ENCODE data around the gene FUT8. TPM values are rescaled to one million over a fixed set of nuclear protein-coding genes. Genes with fewer than 3 reads are reported as not detected.

FUT8 gene
- total and polyA plus RNA-seq, 5 experiments from 2014 or later = 10.0 to 51.2 (median 15.2) TPM

GRCh38 chr14:65780566-65780965 lies 368.0 kb downstream of the FUT8 start:
- Mint-ChIP-seq H3K27ac (no peak overlapping the region), H3K36me3 (no peaks in the 10 kb centered on the region), H3K4me1 (peaks cover 0 to 5% (median 0%) of the 10 kb centered on the region in 4 donors), H3K27me3 (peaks cover 0 to 15% (median 0%) of the 10 kb centered on the region in 5 donors), H3K4me3 (no peak overlapping the region), H3K9me3 (no peaks in the 10 kb centered on the region)
- ATAC-seq (no peak), DNase-seq (no peak)
- POLR2A ChIA-PET = no interaction called here

DNA sequence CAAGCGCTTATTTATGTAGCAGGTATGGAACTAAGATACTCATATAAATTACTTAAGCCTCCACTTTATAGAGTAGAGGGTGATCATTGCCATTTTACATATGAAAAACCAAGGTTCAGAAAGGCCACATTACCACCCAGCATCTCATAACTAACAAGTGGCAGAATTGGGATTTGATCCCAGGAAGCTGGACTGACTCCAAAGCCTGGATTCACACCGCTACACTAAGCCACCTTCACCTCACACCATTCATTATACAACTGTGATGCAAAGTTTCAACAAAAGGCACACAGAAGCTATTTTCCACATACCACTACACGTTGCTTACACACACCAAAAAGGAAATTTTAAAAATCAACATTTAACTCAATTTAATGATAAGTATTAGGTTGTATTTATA lies 370.6 kb downstream of the FUT8 start:
- H3K9me3 Mint-ChIP-seq = no peaks in the 10 kb centered on the region
- no peaks in the 10 kb centered on the region for H3K36me3 Mint-ChIP-seq
- peak overlapping the region in 1 of 10 donors; percentile 7 for H3K27ac Mint-ChIP-seq
- ATAC-seq (no peak), DNase-seq (no peak)
- POLR2A ChIA-PET = no interaction called here
- peaks cover 2 to 28% (median 3%) of the 10 kb centered on the region in 5 donors for H3K27me3 Mint-ChIP-seq
- H3K4me3 Mint-ChIP-seq = no peak overlapping the region
- H3K4me1 Mint-ChIP-seq = peaks cover 0 to 5% (median 0%) of the 10 kb centered on the region in 4 donors

- no peak overlapping the region for H3K27ac Mint-ChIP-seq
- H3K27me3 Mint-ChIP-seq = peaks cover 2 to 28% (median 3%) of the 10 kb centered on the region in 5 donors
- no peaks in the 10 kb centered on the region for H3K9me3 Mint-ChIP-seq
- peaks cover 0 to 5% (median 0%) of the 10 kb centered on the region in 4 donors for H3K4me1 Mint-ChIP-seq
- no peaks in the 10 kb centered on the region for H3K36me3 Mint-ChIP-seq
- H3K4me3 Mint-ChIP-seq = no peak overlapping the region
- POLR2A ChIA-PET = no interaction called here
- DNase-seq = no peak
- ATAC-seq = no peak
These were observed 371.0 kb downstream of the FUT8 start for GRCh38 chr14:65783576-65783975.

GRCh38 chr14:65784574-65784973 lies 372.0 kb downstream of the FUT8 start:
- H3K27me3 Mint-ChIP-seq = peaks cover 3 to 28% (median 5%) of the 10 kb centered on the region in 5 donors
- no peaks in the 10 kb centered on the region for H3K9me3 Mint-ChIP-seq
- POLR2A ChIA-PET = no interaction called here
- H3K4me3 Mint-ChIP-seq = no peak overlapping the region
- no peak for DNase-seq
- H3K27ac Mint-ChIP-seq = no peak overlapping the region
- H3K4me1 Mint-ChIP-seq = peaks cover 0 to 5% (median 0%) of the 10 kb centered on the region in 4 donors
- no peak for ATAC-seq
- no peaks in the 10 kb centered on the region for H3K36me3 Mint-ChIP-seq

GRCh38 chr14:65787461-65787860 lies 374.9 kb downstream of the FUT8 start:
- H3K27me3 Mint-ChIP-seq = peaks cover 3 to 28% (median 5%) of the 10 kb centered on the region in 5 donors
- no peak overlapping the region for H3K27ac Mint-ChIP-seq
- H3K4me3 Mint-ChIP-seq = no peak overlapping the region
- H3K9me3 Mint-ChIP-seq = no peaks in the 10 kb centered on the region
- no peaks in the 10 kb centered on the region for H3K36me3 Mint-ChIP-seq
- peaks cover 0 to 5% (median 0%) of the 10 kb centered on the region in 4 donors for H3K4me1 Mint-ChIP-seq
- POLR2A ChIA-PET = no interaction called here
- ATAC-seq (no peak), DNase-seq (no peak)

DNA sequence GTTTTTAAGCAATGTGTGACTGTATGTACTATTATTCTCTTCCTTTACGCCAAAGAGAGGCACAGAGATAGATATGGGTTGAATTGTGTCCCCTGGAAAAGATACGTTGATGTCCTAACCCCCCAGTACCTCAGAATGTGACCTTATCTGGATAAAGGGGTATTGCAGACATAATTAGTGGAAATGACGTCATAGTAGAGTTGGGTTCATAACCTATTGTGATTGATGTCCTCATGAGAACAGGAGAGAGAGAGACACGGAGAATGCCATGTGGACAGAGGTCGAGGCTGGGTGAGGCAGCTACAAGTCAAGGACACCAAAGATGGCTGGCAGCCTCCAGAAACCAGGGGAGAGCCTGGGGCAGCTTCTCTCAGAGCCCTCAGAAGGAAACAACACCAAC lies 376.3 kb downstream of the FUT8 start:
- ATAC-seq = no peak
- Mint-ChIP-seq H3K36me3 (no peaks in the 10 kb centered on the region), H3K27me3 (peaks cover 3 to 25% (median 5%) of the 10 kb centered on the region in 5 donors), H3K27ac (no peak overlapping the region), H3K4me3 (no peak overlapping the region), H3K4me1 (peaks cover 0 to 3% (median 0%) of the 10 kb centered on the region in 4 donors), H3K9me3 (no peaks in the 10 kb centered on the region)
- POLR2A ChIA-PET = no interaction called here
- no peak for DNase-seq

DNA sequence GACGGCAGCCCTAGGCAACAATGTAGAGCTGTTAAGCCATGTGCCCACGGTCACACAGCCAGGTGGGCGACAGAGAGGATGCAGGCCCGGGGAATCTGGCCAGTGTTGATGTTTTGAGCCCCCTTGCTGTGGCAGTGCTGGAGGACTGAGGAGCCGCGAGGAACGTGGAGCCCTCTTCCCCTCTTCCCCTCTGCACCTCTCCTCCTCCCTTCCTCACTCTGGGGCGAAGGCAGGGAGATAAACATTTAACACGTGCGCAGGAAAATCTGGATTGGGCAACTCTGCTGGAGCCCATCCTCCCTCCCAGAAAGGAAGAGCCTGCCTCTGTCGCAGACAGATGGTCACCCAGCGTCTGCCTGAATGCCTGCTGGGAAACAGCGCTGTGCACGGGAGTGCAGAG lies 376.8 kb downstream of the FUT8 start:
- POLR2A ChIA-PET = no interaction called here
- no peaks in the 10 kb centered on the region for H3K9me3 Mint-ChIP-seq

GRCh38 chr14:65790172-65790815 lies 377.8 kb downstream of the FUT8 start:
- no peaks in the 10 kb centered on the region for H3K36me3 Mint-ChIP-seq
- peaks cover 3 to 16% (median 5%) of the 10 kb centered on the region in 5 donors for H3K27me3 Mint-ChIP-seq
- no peak overlapping the region for H3K4me3 Mint-ChIP-seq
- H3K9me3 Mint-ChIP-seq = no peaks in the 10 kb centered on the region
- H3K27ac Mint-ChIP-seq = no peak overlapping the region
- ATAC-seq (no peak), DNase-seq (no peak)
- POLR2A ChIA-PET = no interaction called here
- no peaks in the 10 kb centered on the region for H3K4me1 Mint-ChIP-seq

More for the DNA sequence above, 376.8 kb downstream of the FUT8 start:
- H3K27ac Mint-ChIP-seq = no peak overlapping the region
- ATAC-seq (no peak), DNase-seq (no peak)
- H3K4me1 Mint-ChIP-seq = peaks cover 0 to 3% (median 0%) of the 10 kb centered on the region in 4 donors
- H3K4me3 Mint-ChIP-seq = no peak overlapping the region
- H3K27me3 Mint-ChIP-seq = peaks cover 3 to 20% (median 5%) of the 10 kb centered on the region in 5 donors
- H3K36me3 Mint-ChIP-seq = no peaks in the 10 kb centered on the region

DNA sequence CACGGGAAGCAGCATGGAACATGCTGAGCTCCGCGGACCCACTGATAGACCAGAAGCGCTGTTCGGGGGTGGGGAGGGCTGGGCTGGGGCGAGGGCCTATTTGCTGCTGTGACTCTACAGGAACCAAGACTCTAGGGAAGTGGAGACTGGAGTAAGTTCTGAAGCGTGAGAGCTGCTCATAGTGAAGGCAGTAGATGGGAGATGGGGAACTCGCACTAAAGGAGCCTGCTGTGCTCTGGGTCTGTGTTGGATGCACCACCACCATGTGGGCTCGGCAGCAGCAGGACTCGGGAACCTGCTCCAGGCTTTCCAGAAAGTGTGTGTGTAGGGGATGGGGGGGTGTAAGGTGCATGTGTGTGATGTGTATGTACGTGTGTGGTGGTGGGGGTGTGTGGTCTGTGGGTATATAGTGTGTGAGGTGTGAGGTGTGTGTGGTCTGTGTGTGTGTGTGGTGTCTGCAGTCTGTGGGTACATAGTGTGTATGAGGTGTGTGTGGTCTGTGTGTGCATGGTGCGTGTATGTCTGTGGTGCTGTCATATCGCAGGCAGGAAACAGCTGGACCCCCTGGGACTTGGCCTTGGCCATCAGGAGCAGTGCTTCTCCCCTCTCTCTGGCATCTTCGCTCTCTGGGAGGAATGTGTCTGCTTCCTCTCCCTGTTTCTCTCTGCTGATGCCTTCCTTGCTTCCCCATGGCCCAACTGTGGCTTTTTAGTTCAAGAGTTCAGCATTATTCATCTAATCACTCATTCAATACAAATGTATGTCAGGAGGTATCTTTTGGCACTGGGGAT lies 378.9 kb downstream of the FUT8 start:
- POLR2A ChIA-PET = no interaction called here
- peak; percentile 79 to 90 for ATAC-seq
- Mint-ChIP-seq H3K36me3 (no peaks in the 10 kb centered on the region), H3K4me3 (no peak overlapping the region), H3K9me3 (no peaks in the 10 kb centered on the region), H3K27ac (no peak overlapping the region), H3K4me1 (no peaks in the 10 kb centered on the region), H3K27me3 (peaks cover under 1 to 5% (median 2%) of the 10 kb centered on the region in 5 donors)
- DNase-seq = peak in 6 of 10 donors; percentile 11 to 47 (median 26)

DNA sequence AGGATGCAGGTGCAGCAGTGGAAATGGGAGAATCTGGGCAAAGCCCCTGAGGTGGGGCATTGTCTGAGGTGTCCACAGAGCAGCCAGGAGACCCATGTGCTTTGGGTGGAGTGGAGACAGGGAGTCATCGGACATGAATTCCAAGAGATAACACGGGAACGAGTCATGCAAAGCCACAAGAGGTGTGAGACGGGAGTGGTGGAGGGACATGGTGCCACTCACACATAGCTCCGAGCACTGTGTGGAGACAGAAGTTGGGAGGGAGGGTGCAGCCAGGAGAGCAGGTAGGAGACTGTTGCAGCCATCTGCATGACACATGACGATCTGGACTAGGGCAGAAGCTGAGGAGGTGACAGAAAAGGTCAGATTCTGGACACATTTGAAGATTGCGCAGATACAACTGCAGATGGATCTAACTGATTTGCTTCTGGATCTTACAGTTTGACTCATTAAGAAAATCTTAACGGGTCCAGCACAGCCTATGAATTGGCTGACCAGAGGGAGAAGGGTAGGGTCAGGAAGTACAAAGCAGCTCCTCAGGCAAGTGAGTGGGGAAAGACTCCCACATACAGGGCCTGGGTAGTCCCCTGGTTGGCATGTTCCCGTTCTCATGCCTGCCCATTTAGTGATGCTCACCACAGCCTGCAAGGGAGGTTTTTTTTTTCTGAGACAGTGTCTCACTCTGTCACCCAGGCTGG lies 379.8 kb downstream of the FUT8 start:
- no peak overlapping the region for H3K4me3 Mint-ChIP-seq
- POLR2A ChIA-PET = interaction anchor here (0.7 kb wide), 1 partner anchor 128 kb away, joined by 3 read pairs; no protein-coding TSS in a partner anchor
- peaks cover 0 to 2% (median 0%) of the 10 kb centered on the region in 5 donors for H3K27me3 Mint-ChIP-seq
- no peaks in the 10 kb centered on the region for H3K36me3 Mint-ChIP-seq
- no peaks in the 10 kb centered on the region for H3K9me3 Mint-ChIP-seq
- H3K27ac Mint-ChIP-seq = no peak overlapping the region
- DNase-seq (no peak), ATAC-seq (peak in 1 of 2 donors; percentile 30)
- H3K4me1 Mint-ChIP-seq = no peaks in the 10 kb centered on the region
